ENCODE measurements around the gene SLC9A1. TPM values are rescaled to one million over a fixed set of nuclear protein-coding genes. Genes with fewer than 3 reads are reported as not detected.

SLC9A1 gene
- total RNA-seq, 4 donors from 2014 or later, result 10.9 to 19.4 (median 13.2) TPM

GRCh38 chr1:27106561-27107323, 48.2 kb downstream of the SLC9A1 start:
- 76 to 85% methylated on average over 7 of the region's 7 CpGs for WGBS, 2 donors
- TF ChIP-seq POLR2A (IDR thresholded peaks at IDR 0.05) (no peak), CTCF (IDR thresholded peaks at IDR 0.05) (no peak)
- H3K4me3 ChIP-seq (ENCODE audit: low read depth, poor library complexity, severe bottlenecking), result no peak overlapping the region
- intact Hi-C loops (cut with DNase I; ENCODE audit: low total_unique reads), result loop anchor here (10.0 kb wide), 1 partner anchor 288 kb away; the partner anchor contains the start of gene GPR3
- DNase-seq (ENCODE audit: low spot score in 2 of 2), result no peak

GRCh38 chr1:27105018-27105417, 49.9 kb downstream of the SLC9A1 start:
- no peak for TF ChIP-seq CTCF (IDR thresholded peaks at IDR 0.05)
- TF ChIP-seq POLR2A (IDR thresholded peaks at IDR 0.05), result no peak
- intact Hi-C loops (cut with DNase I; ENCODE audit: low total_unique reads), result loop anchor here (10.0 kb wide), 1 partner anchor 290 kb away; the partner anchor contains the start of gene GPR3
- DNase-seq (ENCODE audit: low spot score in 2 of 2), result no peak
- no peak overlapping the region for H3K4me3 ChIP-seq (ENCODE audit: low read depth, poor library complexity, severe bottlenecking)
- 93% methylated on average over 2 of the region's 2 CpGs for WGBS, 2 donors

GRCh38 chr1:27103498-27103897, 51.4 kb downstream of the SLC9A1 start:
- DNase-seq (ENCODE audit: low spot score in 2 of 2), result no peak
- no peak overlapping the region for H3K4me3 ChIP-seq (ENCODE audit: low read depth, poor library complexity, severe bottlenecking)
- intact Hi-C loops (cut with DNase I; ENCODE audit: low total_unique reads), result loop anchor here (5.0 to 10.0 kb wide), 3 partner anchors 94 to 291 kb away; partner anchors contain the start of gene GPR3
- 63 to 66% methylated on average over 4 of the region's 4 CpGs for WGBS, 2 donors
- TF ChIP-seq POLR2A (IDR thresholded peaks at IDR 0.05) (no peak), CTCF (IDR thresholded peaks at IDR 0.05) (no peak)

- peak; percentile 74 to 97 for DNase-seq (ENCODE audit: low spot score in 2 of 2)
- TF ChIP-seq POLR2A (IDR thresholded peaks at IDR 0.05) (no peak), CTCF (IDR thresholded peaks at IDR 0.05) (peak in 1 of 3 donors; percentile 90)
- WGBS, 2 donors, result 42 to 89% methylated on average over 6 to 14 of the region's 15 CpGs
- no peak overlapping the region for H3K4me3 ChIP-seq (ENCODE audit: low read depth, poor library complexity, severe bottlenecking)
- intact Hi-C loops (cut with DNase I; ENCODE audit: low total_unique reads), result loop anchor here (5.0 to 10.0 kb wide), 3 partner anchors 94 to 292 kb away; partner anchors contain the start of gene GPR3
These were observed 52.0 kb downstream of the SLC9A1 start for GRCh38 chr1:27102707-27103468.

- WGBS, 2 donors, result 66 to 72% methylated on average over 13 to 15 of the region's 17 CpGs
- intact Hi-C loops (cut with DNase I; ENCODE audit: low total_unique reads), result loop anchor here (5.0 to 10.0 kb wide), 3 partner anchors 95 to 293 kb away; partner anchors contain the start of gene GPR3
- no peak for DNase-seq (ENCODE audit: low spot score in 2 of 2)
- H3K4me3 ChIP-seq (ENCODE audit: low read depth, poor library complexity, severe bottlenecking), result no peak overlapping the region
- TF ChIP-seq CTCF (IDR thresholded peaks at IDR 0.05) (no peak), POLR2A (IDR thresholded peaks at IDR 0.05) (no peak)
These were observed 52.7 kb downstream of the SLC9A1 start for GRCh38 chr1:27102134-27102706.

Measured in lower leg skin (tissue), 4 donors.